ENCODE measurements around the gene MESP1.

DNA sequence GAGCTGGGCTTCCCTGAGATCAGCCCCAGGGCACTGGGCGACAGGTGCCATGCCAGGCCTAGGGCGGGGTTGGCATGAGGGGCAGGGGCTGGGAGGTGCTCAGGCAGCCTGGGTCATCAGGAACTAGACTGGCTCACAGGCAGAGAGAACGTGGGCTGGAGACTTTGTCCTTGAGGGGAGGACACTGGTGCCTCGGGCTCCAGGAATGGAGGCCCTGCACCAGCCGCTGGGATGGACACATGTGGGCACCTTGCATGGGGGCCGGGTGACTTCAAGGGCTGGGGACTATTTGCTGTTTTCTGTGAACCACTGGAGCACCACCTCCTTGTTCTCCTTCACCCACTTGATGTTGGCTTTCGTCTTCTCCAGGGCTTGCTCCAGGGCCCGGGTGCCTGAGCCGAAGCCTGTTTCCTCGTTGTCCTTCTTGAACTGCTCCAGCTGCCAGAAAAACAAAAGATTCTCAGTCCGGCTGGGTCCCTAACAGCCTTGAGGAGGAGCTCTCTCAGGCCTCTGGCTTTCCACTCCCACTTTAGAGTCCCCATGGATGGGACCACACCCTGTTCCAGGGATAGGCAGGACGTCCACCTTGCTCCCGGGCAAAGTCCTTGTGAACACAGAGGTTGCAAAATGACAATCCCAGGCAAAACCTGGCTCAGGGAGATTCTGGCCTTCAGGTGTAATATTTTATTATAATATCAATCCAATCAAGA, 34.2 kb upstream of the MESP1 start:
- no peak for TF ChIP-seq CTCF (IDR thresholded peaks at IDR 0.05; ENCODE audit: control extremely low read depth in 1 of 3, insufficient read depth in 1 of 3, low read depth in 1 of 3, low read length in 3 of 3)
- no peak for TF ChIP-seq SP2 (IDR thresholded peaks at IDR 0.05; ENCODE audit: low read length)
- TF ChIP-seq ATF3 (IDR thresholded peaks at IDR 0.05; ENCODE audit: insufficient read depth, low read depth, low read length): no peak
